PC-3 (cell line): ENCODE results near the gene MYF6. TPM values are rescaled to one million over a fixed set of nuclear protein-coding genes. Genes with fewer than 3 reads are reported as not detected.

Source experiments
- ATAC-seq: fragments of 200-7000 bp; cut with Tn5 transposase; 2 replicates; pipeline ENCODE4 v1.9.1; 2020; ENCODE audit warnings: mild to moderate bottlenecking, moderate library complexity
- BruUV-seq: library from RNA; stranded (reverse); fragments of 400-500 nt; replicated peaks from 2 replicates; lab custom pipeline; 2021; lab: Mats Ljungman, UMichigan
- CTCF ChIA-PET: fragments of 300-600 bp; sonication (Branson Sonifier 250); formaldehyde crosslinking; loops from one replicate; lab custom pipeline; 2022; ENCODE audit warnings: antibody characterized with exemption; lab: Charles Lee
- POLR2A ChIA-PET: fragments of 300-600 bp; sonication (Branson Sonifier 250); formaldehyde crosslinking; loops from one replicate; lab custom pipeline; 2022; ENCODE audit warnings: antibody characterized with exemption; ENCODE audit not compliant: unreplicated experiment; lab: Charles Lee
- DNase-seq: peaks from one replicate; pipeline ENCODE4 v3.0.0-alpha.2; 2015
- H2AFZ ChIP-seq: fragments of 300-600 bp; sonication (generic); 2 replicates; pipeline ENCODE4 v1.6.0; 2016; ENCODE audit warnings: antibody characterized with exemption, low read length
- H3F3A ChIP-seq: fragments of 300-600 bp; sonication (generic); one replicate; pipeline ENCODE4 v1.6.0; 2017; ENCODE audit warnings: antibody characterized with exemption, low read length, control low read depth, mild to moderate bottlenecking; ENCODE audit not compliant: unreplicated experiment
- H3K27ac ChIP-seq: fragments of 300-600 bp; sonication (generic); 2 replicates; pipeline ENCODE4 v1.5.1; 2016; ENCODE audit warnings: mild to moderate bottlenecking, low read length
- H3K27me3 ChIP-seq: fragments of 300-600 bp; sonication (generic); 2 replicates; pipeline ENCODE4 v1.6.1; 2016; ENCODE audit warnings: low read length, mixed read lengths
- H3K36me3 ChIP-seq: fragments of 300-600 bp; sonication (generic); 2 replicates; pipeline ENCODE4 v1.6.1; 2016; ENCODE audit warnings: low read depth, mixed run types, low read length, mixed read lengths
- H3K4me1 ChIP-seq: fragments of 300-600 bp; sonication (generic); 2 replicates; pipeline ENCODE4 v1.5.1; 2016; ENCODE audit warnings: low read length; ENCODE audit not compliant: insufficient read depth
- H3K4me2 ChIP-seq: fragments of 300-600 bp; sonication (generic); 2 replicates; pipeline ENCODE4 v1.6.0; 2016; ENCODE audit warnings: low read length
- H3K4me3 ChIP-seq: fragments of 300-600 bp; sonication (generic); 2 replicates; pipeline ENCODE4 v1.5.1; 2016; ENCODE audit warnings: mild to moderate bottlenecking, low read length, mixed read lengths
- H3K79me2 ChIP-seq: fragments of 300-600 bp; sonication (generic); 2 replicates; pipeline ENCODE4 v1.6.1; 2017; ENCODE audit warnings: low read length, mixed read lengths
- H3K9ac ChIP-seq: fragments of 300-600 bp; sonication (generic); 2 replicates; pipeline ENCODE4 v1.6.0; 2016; ENCODE audit warnings: mild to moderate bottlenecking, low read length
- H3K9me2 ChIP-seq: fragments of 300-600 bp; sonication (generic); replicated peaks from 2 replicates; pipeline ENCODE4 v1.6.1; 2016; ENCODE audit warnings: mixed run types, low read length, mixed read lengths
- H3K9me3 ChIP-seq: fragments of 300-600 bp; sonication (generic); 2 replicates; pipeline ENCODE4 v1.6.1; 2016; ENCODE audit warnings: low read length, mixed read lengths
- H4K20me1 ChIP-seq: fragments of 300-600 bp; sonication (generic); 2 replicates; pipeline ENCODE4 v1.6.1; 2016; ENCODE audit warnings: low read length, mixed read lengths
- EZH2 ChIP-seq: fragments of 300-600 bp; sonication (generic); IDR thresholded peaks from one replicate; pipeline ENCODE4 v1.6.1; 2017; ENCODE audit warnings: antibody characterized with exemption, mild to moderate bottlenecking, low read length; ENCODE audit not compliant: unreplicated experiment
- EZH2phosphoT487 ChIP-seq: fragments of 300-600 bp; sonication (generic); IDR thresholded peaks from 2 replicates; pipeline ENCODE4 v1.6.1; 2018; ENCODE audit warnings: mild to moderate bottlenecking, antibody characterized with exemption, low read length, borderline replicate concordance
- intact Hi-C: fragments of 100-400 bp; cut with micrococcal nuclease; formaldehyde crosslinking; loops from 2 replicates; pipeline ENCODE4 v1.9.0; 2023
- total RNA-seq: library from RNA; depleted of rRNA; stranded (reverse); fragments of >200 nt; gene quantifications from 2 replicates; pipeline ENCODE4 v1.2.3, GENCODE V29; 2014
- TF ChIP-seq, protein P1 (sequence below): fragments of 300-600 bp; sonication (generic); conservative IDR thresholded peaks from 2 replicates; pipeline ENCODE4 v1.5.1; 2017; ENCODE audit warnings: antibody characterized with exemption, low read depth, mild to moderate bottlenecking, low read length

MYF6 gene
- total RNA-seq, 1 experiment from 2014 or later = not detected

DNA sequence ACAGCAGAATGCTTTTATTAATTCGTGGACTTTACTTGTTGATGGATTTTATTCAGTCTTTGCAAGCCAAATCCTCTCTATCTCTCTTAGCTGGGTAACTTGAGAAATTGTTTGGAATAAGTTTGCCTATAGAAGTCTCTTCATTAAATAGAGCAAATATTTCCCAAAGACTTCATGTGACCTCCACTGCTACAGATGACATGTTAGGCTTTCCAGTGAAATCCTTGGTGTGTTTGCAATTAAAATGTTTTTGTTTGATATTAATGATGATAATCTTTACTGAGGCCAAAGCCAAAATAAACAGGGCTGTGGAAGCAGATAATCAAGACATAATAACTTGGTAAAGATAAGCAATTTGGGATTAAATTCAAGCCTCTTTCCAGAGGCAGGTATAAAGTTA, 4.4 kb downstream of the MYF6 start:
- TF ChIP-seq EZH2phosphoT487 (no peak), EZH2 (no peak)
- TF ChIP-seq, protein P1, sequence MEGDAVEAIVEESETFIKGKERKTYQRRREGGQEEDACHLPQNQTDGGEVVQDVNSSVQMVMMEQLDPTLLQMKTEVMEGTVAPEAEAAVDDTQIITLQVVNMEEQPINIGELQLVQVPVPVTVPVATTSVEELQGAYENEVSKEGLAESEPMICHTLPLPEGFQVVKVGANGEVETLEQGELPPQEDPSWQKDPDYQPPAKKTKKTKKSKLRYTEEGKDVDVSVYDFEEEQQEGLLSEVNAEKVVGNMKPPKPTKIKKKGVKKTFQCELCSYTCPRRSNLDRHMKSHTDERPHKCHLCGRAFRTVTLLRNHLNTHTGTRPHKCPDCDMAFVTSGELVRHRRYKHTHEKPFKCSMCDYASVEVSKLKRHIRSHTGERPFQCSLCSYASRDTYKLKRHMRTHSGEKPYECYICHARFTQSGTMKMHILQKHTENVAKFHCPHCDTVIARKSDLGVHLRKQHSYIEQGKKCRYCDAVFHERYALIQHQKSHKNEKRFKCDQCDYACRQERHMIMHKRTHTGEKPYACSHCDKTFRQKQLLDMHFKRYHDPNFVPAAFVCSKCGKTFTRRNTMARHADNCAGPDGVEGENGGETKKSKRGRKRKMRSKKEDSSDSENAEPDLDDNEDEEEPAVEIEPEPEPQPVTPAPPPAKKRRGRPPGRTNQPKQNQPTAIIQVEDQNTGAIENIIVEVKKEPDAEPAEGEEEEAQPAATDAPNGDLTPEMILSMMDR = no peak
- ATAC-seq = no peak
- intact Hi-C loops = no loop called here
- no peak for DNase-seq
- Histone ChIP-seq H3K4me2 (no peak overlapping the region), H3F3A (no peaks in the 10 kb centered on the region), H4K20me1 (no peaks in the 10 kb centered on the region), H3K9ac (no peak overlapping the region), H3K4me1 (no peaks in the 10 kb centered on the region), H3K36me3 (no peaks in the 10 kb centered on the region), H3K27ac (no peak overlapping the region), H3K9me3 (no peaks in the 10 kb centered on the region), H3K4me3 (no peak overlapping the region), H2AFZ (no peak overlapping the region), H3K79me2 (no peaks in the 10 kb centered on the region), H3K9me2 (no peaks in the 10 kb centered on the region), H3K27me3 (peaks cover 57% of the 10 kb centered on the region)
- ChIA-PET POLR2A (no interaction called here), CTCF (interaction anchor here (0.6 kb wide), 1 partner anchor 26 kb away, joined by 3 read pairs; no protein-coding TSS in a partner anchor)
- BruUV-seq = no TSS peak

DNA sequence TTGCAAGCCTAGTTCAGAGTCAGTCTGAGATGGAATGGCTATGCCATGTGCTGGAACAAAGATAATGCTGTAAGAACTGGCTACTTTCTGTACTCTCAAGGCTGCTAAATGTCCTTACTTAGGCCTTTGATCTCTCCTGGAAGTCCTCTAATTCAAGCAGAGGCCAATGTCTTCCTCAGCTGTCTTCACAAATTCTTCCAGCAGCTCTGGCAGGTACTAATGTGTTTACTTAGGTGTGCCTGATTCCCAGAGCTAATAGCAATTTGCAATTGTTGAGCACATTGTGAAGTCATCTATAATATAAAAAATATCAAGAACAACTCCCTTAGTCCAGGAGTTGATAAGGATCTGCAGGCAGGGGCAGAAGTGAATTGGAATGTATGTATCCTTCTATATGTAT, 5.4 kb downstream of the MYF6 start:
- DNase-seq (no peak), ATAC-seq (no peak)
- H4K20me1 ChIP-seq = no peaks in the 10 kb centered on the region
- no peaks in the 10 kb centered on the region for H3K4me1 ChIP-seq
- no peaks in the 10 kb centered on the region for H3F3A ChIP-seq
- H2AFZ ChIP-seq = no peak overlapping the region
- H3K79me2 ChIP-seq = no peaks in the 10 kb centered on the region
- TF ChIP-seq EZH2phosphoT487 (no peak), EZH2 (no peak)
- TF ChIP-seq, protein P1 = no peak
- H3K9ac ChIP-seq = no peak overlapping the region
- ChIA-PET POLR2A (no interaction called here), CTCF (no interaction called here)
- no peak overlapping the region for H3K4me2 ChIP-seq
- H3K9me3 ChIP-seq = no peaks in the 10 kb centered on the region
- H3K9me2 ChIP-seq = no peaks in the 10 kb centered on the region
- peaks cover 60% of the 10 kb centered on the region for H3K27me3 ChIP-seq
- BruUV-seq = no TSS peak
- intact Hi-C loops = no loop called here
- no peak overlapping the region for H3K27ac ChIP-seq
- no peak overlapping the region for H3K4me3 ChIP-seq
- H3K36me3 ChIP-seq = no peaks in the 10 kb centered on the region

DNA sequence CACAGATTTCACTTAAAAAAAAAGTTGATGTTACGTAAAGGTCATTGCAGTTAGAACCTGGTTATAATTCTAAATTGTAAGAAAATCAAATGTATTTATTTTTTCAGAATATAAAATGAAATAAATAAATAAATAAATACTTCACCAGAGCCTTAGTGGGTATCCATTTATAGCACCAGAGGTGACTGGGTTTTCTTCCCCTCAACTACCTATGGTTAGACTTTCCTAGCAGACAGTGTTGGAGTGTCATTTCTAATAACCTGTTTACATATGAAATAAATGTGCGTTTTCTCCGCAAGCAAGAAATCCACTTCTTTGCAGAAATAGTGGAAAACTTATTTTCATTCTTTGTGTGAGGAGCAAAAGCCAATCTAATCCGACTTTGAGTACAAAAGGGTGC, 6.0 kb downstream of the MYF6 start:
- Histone ChIP-seq H3K4me2 (no peak overlapping the region), H3K9ac (no peak overlapping the region), H4K20me1 (no peaks in the 10 kb centered on the region), H3F3A (no peaks in the 10 kb centered on the region), H3K4me1 (no peaks in the 10 kb centered on the region), H3K9me3 (no peaks in the 10 kb centered on the region), H3K27me3 (peaks cover 65% of the 10 kb centered on the region), H3K36me3 (no peaks in the 10 kb centered on the region), H3K4me3 (no peak overlapping the region), H3K79me2 (no peaks in the 10 kb centered on the region), H3K9me2 (no peaks in the 10 kb centered on the region), H3K27ac (no peak overlapping the region), H2AFZ (no peak overlapping the region)
- no TSS peak for BruUV-seq
- DNase-seq (no peak), ATAC-seq (no peak)
- TF ChIP-seq EZH2 (no peak), EZH2phosphoT487 (no peak)
- TF ChIP-seq, protein P1 = no peak
- POLR2A ChIA-PET = no interaction called here
- intact Hi-C loops = no loop called here
- CTCF ChIA-PET = no interaction called here
